Mammary epithelial cell (primary cell): Measurements from ENCODE around the gene DUSP16.
"Not testable (repeated sequence)": the region's sequence is repeated elsewhere in the genome, so short reads cannot be mapped to it uniquely, and the experiment has no call there.

Experiments used
- EZH2 ChIP-seq: IDR thresholded peaks from 2 replicates; pipeline ENCODE4 v1.6.1; 2012; ENCODE audit warnings: low read length, inconsistent platforms, borderline replicate concordance
- TF ChIP-seq, protein P1 (sequence below), 2 donors: IDR thresholded peaks in 1 of 2; conservative IDR thresholded peaks in 1 of 2; 2 replicates each; pipeline ENCODE4 v1.5.1; 2011 to 2012; ENCODE audit warnings: inconsistent platforms in 2 of 2, low read length in 2 of 2, mild to moderate bottlenecking in 2 of 2, control low read depth in 1 of 2, low read depth in 1 of 2; ENCODE audit not compliant: insufficient read depth in 1 of 2; ENCODE audit errors: extremely low read depth in 1 of 2

DNA sequence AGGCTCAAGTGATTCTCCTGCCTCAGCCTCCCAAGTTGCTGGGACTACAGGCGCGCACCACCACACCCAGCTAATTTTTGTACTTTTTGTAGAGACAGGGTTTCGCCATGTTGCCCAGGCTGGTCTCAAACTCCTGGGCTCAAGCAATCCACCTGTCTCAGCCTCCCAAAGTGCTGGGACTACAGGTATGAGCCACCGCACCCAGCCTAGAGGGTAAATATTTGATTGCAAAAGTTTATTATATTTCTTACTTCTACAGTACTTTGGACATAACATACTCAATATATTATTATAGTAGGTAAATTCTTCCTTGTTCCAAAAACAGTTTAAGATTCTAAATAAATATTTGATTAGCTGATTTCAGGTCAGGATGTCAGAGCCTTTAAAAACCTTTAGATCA is 40.0 kb downstream of the DUSP16 start:
- TF ChIP-seq, protein P1, sequence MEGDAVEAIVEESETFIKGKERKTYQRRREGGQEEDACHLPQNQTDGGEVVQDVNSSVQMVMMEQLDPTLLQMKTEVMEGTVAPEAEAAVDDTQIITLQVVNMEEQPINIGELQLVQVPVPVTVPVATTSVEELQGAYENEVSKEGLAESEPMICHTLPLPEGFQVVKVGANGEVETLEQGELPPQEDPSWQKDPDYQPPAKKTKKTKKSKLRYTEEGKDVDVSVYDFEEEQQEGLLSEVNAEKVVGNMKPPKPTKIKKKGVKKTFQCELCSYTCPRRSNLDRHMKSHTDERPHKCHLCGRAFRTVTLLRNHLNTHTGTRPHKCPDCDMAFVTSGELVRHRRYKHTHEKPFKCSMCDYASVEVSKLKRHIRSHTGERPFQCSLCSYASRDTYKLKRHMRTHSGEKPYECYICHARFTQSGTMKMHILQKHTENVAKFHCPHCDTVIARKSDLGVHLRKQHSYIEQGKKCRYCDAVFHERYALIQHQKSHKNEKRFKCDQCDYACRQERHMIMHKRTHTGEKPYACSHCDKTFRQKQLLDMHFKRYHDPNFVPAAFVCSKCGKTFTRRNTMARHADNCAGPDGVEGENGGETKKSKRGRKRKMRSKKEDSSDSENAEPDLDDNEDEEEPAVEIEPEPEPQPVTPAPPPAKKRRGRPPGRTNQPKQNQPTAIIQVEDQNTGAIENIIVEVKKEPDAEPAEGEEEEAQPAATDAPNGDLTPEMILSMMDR (conservative IDR thresholded peaks at IDR 0.05 in 1 of 2, IDR thresholded peaks at IDR 0.05 in 1 of 2; ENCODE audit: extremely low read depth in 1 of 2, insufficient read depth in 1 of 2, low read depth in 1 of 2, low read length in 2 of 2) = not testable (repeated sequence)
- not testable (repeated sequence) for TF ChIP-seq EZH2
